GM12878 (cell line): ENCODE data around the gene DNAJC25. TPM values are rescaled to one million over a fixed set of nuclear protein-coding genes. Genes with fewer than 3 reads are reported as not detected.

ENCODE experiments used
- BCL11A ChIP-seq: IDR thresholded peaks from 2 replicates; pipeline ENCODE4 v1.6.1; 2011; ENCODE audit warnings: low read depth, low read length
- CBFB ChIP-seq: IDR thresholded peaks from 2 replicates; pipeline ENCODE4 v1.6.1; 2016; ENCODE audit warnings: antibody characterized with exemption, low read depth
- CUX1 ChIP-seq: IDR thresholded peaks from 2 replicates; pipeline ENCODE4 v1.6.1; 2012; ENCODE audit warnings: improper control_type of control experiment, low read depth, low read length; ENCODE audit not compliant: insufficient replicate concordance
- EED ChIP-seq: sonication (generic); IDR thresholded peaks from 2 replicates; pipeline ENCODE4 v1.6.1; 2016; ENCODE audit warnings: antibody characterized with exemption, low read depth
- GABPA ChIP-seq: IDR thresholded peaks from 2 replicates; pipeline ENCODE4 v1.6.1; 2014; ENCODE audit warnings: antibody characterized with exemption, low read depth, mild to moderate bottlenecking, inconsistent platforms
- GATAD2B ChIP-seq: fragments of 450-650 bp; conservative IDR thresholded peaks from 2 replicates; pipeline ENCODE4 v1.6.1; 2017; ENCODE audit warnings: low read depth, mild to moderate bottlenecking, moderate library complexity
- NBN ChIP-seq: fragments of 450-650 bp; IDR thresholded peaks from 2 replicates; pipeline ENCODE4 v1.6.1; 2016
- NR2F1 ChIP-seq: fragments of 450-650 bp; conservative IDR thresholded peaks from 2 replicates; pipeline ENCODE4 v1.6.1; 2017; ENCODE audit warnings: mild to moderate bottlenecking
- PML ChIP-seq: IDR thresholded peaks from 2 replicates; pipeline ENCODE4 v1.6.1; 2012; ENCODE audit warnings: low read length, inconsistent platforms
- RAD51 ChIP-seq: fragments of 450-650 bp; IDR thresholded peaks from 2 replicates; pipeline ENCODE4 v1.6.1; 2016; ENCODE audit warnings: moderate library complexity, mild to moderate bottlenecking, inconsistent platforms
- STAT1 ChIP-seq: fragments of 450-650 bp; conservative IDR thresholded peaks from 2 replicates; pipeline ENCODE4 v1.6.1; 2014; ENCODE audit warnings: antibody characterized with exemption, mild to moderate bottlenecking
- ZBTB33 ChIP-seq: fragments of 450-650 bp; IDR thresholded peaks from 2 replicates; pipeline ENCODE4 v1.6.1; 2017; ENCODE audit warnings: mild to moderate bottlenecking
- ZBTB40 ChIP-seq: fragments of 450-650 bp; IDR thresholded peaks from 2 replicates; pipeline ENCODE4 v1.6.1; 2016; ENCODE audit warnings: mild to moderate bottlenecking, moderate library complexity, borderline replicate concordance
- polyA plus RNA-seq, 11 experiments: library from polyadenylated mRNA; depleted of rRNA in 4 of 11; unstranded in 6 of 11; stranded (reverse) in 5 of 11; fragments of >200 nt; fragmentation: Nextera tagmentation in 4 of 11; fragmentation: Illumina TruSeq in 1 of 11; extraction: Ambion mirVana in 4 of 11; extraction: Trizol in 1 of 11; gene quantifications; 1 replicate in 1 of 11; 2 replicates in 10 of 11; pipeline versions ENCODE4 v1.2.1 to v1.2.3, GENCODE V29; 2011 to 2016; ENCODE audit warnings: inconsistent platforms in 2 of 11, missing spikeins in 2 of 11, low read depth in 1 of 11
- total RNA-seq, 4 experiments: library from RNA; depleted of rRNA in 3 of 4; stranded (reverse); fragments of >200 nt in 3 of 4; fragmentation: Illumina TruSeq in 1 of 4; extraction: Trizol in 1 of 4; gene quantifications; 2 replicates each; pipeline versions ENCODE4 v1.2.1 to v1.2.3, GENCODE V29; 2013 to 2021

The DNAJC25 gene
- total and polyA plus RNA-seq, 10 of the 15 experiments (the other 5 are each of a cell fraction or from before 2014, with no cell fraction given) = 2.4 to 6.4 (median 4.0) TPM

GRCh38 chr9:111662576-111663300, 31.6 kb downstream of the DNAJC25 start (continued):
- TF ChIP-seq ZBTB40 (no peak), NBN (no peak), CBFB (no peak), GABPA (no peak), STAT1 (no peak), PML (no peak), EED (no peak), CUX1 (no peak), BCL11A (no peak), ZBTB33 (no peak), NR2F1 (no peak), RAD51 (no peak), GATAD2B (no peak)
- TF ChIP-seq, all 136 proteins: peak for 0
